ENCODE data around the gene FANCI. TPM values are rescaled to one million over a fixed set of nuclear protein-coding genes. Genes with fewer than 3 reads are reported as not detected.

The FANCI gene
- total RNA-seq, 3 donors from 2014 or later: 7.6 to 9.9 (median 7.9) TPM

DNA sequence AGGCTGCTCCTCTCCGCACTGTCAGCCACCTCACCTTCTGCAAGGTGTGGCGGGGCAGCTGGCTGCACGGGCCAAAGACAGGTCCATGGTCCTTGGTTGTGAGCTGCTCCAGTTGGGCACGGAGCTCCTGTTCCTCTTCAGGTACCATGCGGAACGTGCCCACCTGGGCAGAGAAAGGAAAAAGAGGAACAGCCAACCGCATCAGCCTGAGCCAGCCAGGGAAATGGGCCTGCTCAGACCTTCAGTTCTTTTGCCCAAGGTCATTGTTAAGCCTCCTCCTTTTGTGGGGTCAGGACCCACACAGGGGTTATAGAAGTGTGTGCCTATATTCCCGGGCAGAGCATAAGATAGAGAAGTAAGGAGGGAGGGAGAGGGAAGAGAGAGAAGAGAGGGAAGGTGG, 25.2 kb upstream of the FANCI start:
- H3K27me3 ChIP-seq: no peaks in the 10 kb centered on the region
- no peaks in the 10 kb centered on the region for H3K36me3 ChIP-seq
- no peaks in the 10 kb centered on the region for H3K9me3 ChIP-seq
- H3K4me3 ChIP-seq: no peak overlapping the region
- no peaks in the 10 kb centered on the region for H3K4me1 ChIP-seq
- no peak overlapping the region for H3K27ac ChIP-seq
- DNase-seq (ENCODE audit: low spot score in 2 of 2): no peak
- intact Hi-C loops (cut with DNase I; ENCODE audit: low total_unique reads): no loop called here
- TF ChIP-seq, protein P1, sequence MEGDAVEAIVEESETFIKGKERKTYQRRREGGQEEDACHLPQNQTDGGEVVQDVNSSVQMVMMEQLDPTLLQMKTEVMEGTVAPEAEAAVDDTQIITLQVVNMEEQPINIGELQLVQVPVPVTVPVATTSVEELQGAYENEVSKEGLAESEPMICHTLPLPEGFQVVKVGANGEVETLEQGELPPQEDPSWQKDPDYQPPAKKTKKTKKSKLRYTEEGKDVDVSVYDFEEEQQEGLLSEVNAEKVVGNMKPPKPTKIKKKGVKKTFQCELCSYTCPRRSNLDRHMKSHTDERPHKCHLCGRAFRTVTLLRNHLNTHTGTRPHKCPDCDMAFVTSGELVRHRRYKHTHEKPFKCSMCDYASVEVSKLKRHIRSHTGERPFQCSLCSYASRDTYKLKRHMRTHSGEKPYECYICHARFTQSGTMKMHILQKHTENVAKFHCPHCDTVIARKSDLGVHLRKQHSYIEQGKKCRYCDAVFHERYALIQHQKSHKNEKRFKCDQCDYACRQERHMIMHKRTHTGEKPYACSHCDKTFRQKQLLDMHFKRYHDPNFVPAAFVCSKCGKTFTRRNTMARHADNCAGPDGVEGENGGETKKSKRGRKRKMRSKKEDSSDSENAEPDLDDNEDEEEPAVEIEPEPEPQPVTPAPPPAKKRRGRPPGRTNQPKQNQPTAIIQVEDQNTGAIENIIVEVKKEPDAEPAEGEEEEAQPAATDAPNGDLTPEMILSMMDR (IDR thresholded peaks at IDR 0.05): no peak
- TF ChIP-seq POLR2A (IDR thresholded peaks at IDR 0.05): no peak
- TF ChIP-seq POLR2AphosphoS5 (IDR thresholded peaks at IDR 0.05): no peak

GRCh38 chr15:89221543-89221942, 22.2 kb upstream of the FANCI start, which contains the start of gene RLBP1:
RLBP1 (minus strand) TSS chr15:89221579; CDS start chr15:89218975, 2,604 bp downstream.
- H3K4me3 ChIP-seq: no peak within 1 kb of the TSS
- TF ChIP-seq POLR2A (IDR thresholded peaks at IDR 0.05) (no peak), POLR2AphosphoS5 (IDR thresholded peaks at IDR 0.05) (no peak)
- TF ChIP-seq, protein P1 (IDR thresholded peaks at IDR 0.05): no peak
- intact Hi-C loops (cut with DNase I; ENCODE audit: low total_unique reads): no loop called here
- no peaks in the 10 kb centered on the region for H3K4me1 ChIP-seq
- H3K27me3 ChIP-seq: no peaks in the 10 kb centered on the region
- H3K36me3 ChIP-seq: no peaks in the 10 kb centered on the region
- H3K27ac ChIP-seq: no peak within 1 kb of the TSS
- H3K9me3 ChIP-seq: no peaks in the 10 kb centered on the region
- DNase-seq (ENCODE audit: low spot score in 2 of 2): no peak

DNA sequence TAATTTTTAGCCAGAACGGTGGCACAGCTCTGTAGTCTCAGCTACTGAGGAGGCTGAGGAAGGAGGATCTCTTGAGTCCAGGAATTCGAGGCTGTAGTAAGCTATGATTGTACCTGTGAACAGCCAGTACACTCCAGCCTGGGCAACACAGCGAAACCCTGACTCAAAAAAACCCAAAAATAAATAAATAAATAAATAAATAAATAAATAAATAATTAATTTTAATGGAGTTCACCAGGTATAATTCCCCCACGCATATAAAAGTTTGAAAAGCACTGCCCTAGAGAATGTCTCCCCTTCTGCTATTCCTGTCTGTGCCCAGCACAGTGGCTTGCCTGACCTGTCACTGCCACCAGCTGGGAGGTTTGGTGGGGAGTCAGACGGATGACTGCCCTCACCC, 18.2 kb upstream of the FANCI start:
- no peak for DNase-seq (ENCODE audit: low spot score in 2 of 2)

GRCh38 chr15:89226359-89227221, 17.2 kb upstream of the FANCI start:
- Histone ChIP-seq H3K36me3 (no peaks in the 10 kb centered on the region), H3K9me3 (no peaks in the 10 kb centered on the region), H3K4me1 (no peaks in the 10 kb centered on the region), H3K27ac (no peak overlapping the region), H3K27me3 (no peaks in the 10 kb centered on the region), H3K4me3 (no peak overlapping the region)
- no peak for DNase-seq (ENCODE audit: low spot score in 2 of 2)
- intact Hi-C loops (cut with DNase I; ENCODE audit: low total_unique reads): no loop called here
- no peak for TF ChIP-seq POLR2A (IDR thresholded peaks at IDR 0.05)
- TF ChIP-seq POLR2AphosphoS5 (IDR thresholded peaks at IDR 0.05): no peak
- TF ChIP-seq, protein P1 (IDR thresholded peaks at IDR 0.05): no peak

More for the DNA sequence above, 18.2 kb upstream of the FANCI start:
- TF ChIP-seq, protein P1 (IDR thresholded peaks at IDR 0.05): no peak
- Histone ChIP-seq H3K4me1 (no peaks in the 10 kb centered on the region), H3K9me3 (no peaks in the 10 kb centered on the region), H3K4me3 (no peak overlapping the region), H3K27ac (no peak overlapping the region), H3K27me3 (no peaks in the 10 kb centered on the region), H3K36me3 (no peaks in the 10 kb centered on the region)
- intact Hi-C loops (cut with DNase I; ENCODE audit: low total_unique reads): no loop called here

DNA sequence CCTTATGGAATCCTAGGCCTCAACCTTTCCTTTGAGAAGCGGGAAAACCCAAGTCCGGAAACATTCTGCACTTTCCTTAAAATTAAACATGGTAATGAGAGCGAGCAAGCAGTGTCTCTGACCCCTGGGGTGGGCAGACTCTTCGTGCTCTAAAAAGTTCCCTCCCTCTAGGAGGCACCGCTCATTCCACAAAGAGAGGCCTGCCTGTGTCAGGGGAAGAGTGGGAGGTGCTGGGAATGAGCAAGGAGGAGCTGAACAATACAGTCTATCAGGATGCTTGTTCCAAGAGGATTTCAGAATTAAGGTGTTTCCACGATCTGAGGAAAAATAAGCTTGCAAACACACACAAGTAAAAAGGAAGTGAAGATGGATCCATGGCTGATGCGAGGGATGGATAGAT, 16.4 kb upstream of the FANCI start:
- intact Hi-C loops (cut with DNase I; ENCODE audit: low total_unique reads): no loop called here
- Histone ChIP-seq H3K4me3 (no peak overlapping the region), H3K27ac (no peak overlapping the region), H3K9me3 (no peaks in the 10 kb centered on the region), H3K36me3 (no peaks in the 10 kb centered on the region), H3K4me1 (no peaks in the 10 kb centered on the region), H3K27me3 (no peaks in the 10 kb centered on the region)
- DNase-seq (ENCODE audit: low spot score in 2 of 2): no peak
- TF ChIP-seq POLR2A (IDR thresholded peaks at IDR 0.05) (no peak), POLR2AphosphoS5 (IDR thresholded peaks at IDR 0.05) (no peak)
- TF ChIP-seq, protein P1 (IDR thresholded peaks at IDR 0.05): no peak
